Activated naive CD8-positive, alpha-beta T cell (primary cell): ENCODE data around the gene PLCG2.
"Not testable (repeated sequence)": the region's sequence is repeated elsewhere in the genome, so short reads cannot be mapped to it uniquely, and the experiment has no call there.

Experiments
- H3K27ac Mint-ChIP-seq: one replicate; pipeline ENCODE4 v1.8.0; 2021; ENCODE audit warnings: mixed read lengths
- H3K27me3 Mint-ChIP-seq: one replicate; pipeline ENCODE4 v1.8.0; 2021; ENCODE audit warnings: mixed read lengths
- H3K36me3 Mint-ChIP-seq: one replicate; pipeline ENCODE4 v1.8.0; 2021; ENCODE audit warnings: mixed read lengths
- H3K4me1 Mint-ChIP-seq: one replicate; pipeline ENCODE4 v1.8.0; 2021; ENCODE audit warnings: low read depth, mixed read lengths
- H3K4me3 Mint-ChIP-seq: one replicate; pipeline ENCODE4 v1.8.0; 2021; ENCODE audit warnings: mild to moderate bottlenecking, mixed read lengths
- H3K9me3 Mint-ChIP-seq: one replicate; pipeline ENCODE4 v1.8.0; 2021; ENCODE audit warnings: low read depth, mixed read lengths

Gene PLCG2

GRCh38 chr16:81745704-81746558, 33.2 kb upstream of the PLCG2 start:
- H3K4me1 Mint-ChIP-seq, result peaks cover 10% of the 10 kb centered on the region
- no peaks in the 10 kb centered on the region for H3K27me3 Mint-ChIP-seq
- H3K9me3 Mint-ChIP-seq, result no peaks in the 10 kb centered on the region
- peak overlapping the region; percentile 89 for H3K4me3 Mint-ChIP-seq
- H3K36me3 Mint-ChIP-seq, result no peaks in the 10 kb centered on the region
- peak overlapping the region; percentile 93 for H3K27ac Mint-ChIP-seq

- Mint-ChIP-seq H3K9me3 (no peaks in the 10 kb centered on the region), H3K27me3 (no peaks in the 10 kb centered on the region), H3K36me3 (no peaks in the 10 kb centered on the region), H3K4me1 (peaks cover 10% of the 10 kb centered on the region), H3K4me3 (peak overlapping the region; percentile 89), H3K27ac (no peak overlapping the region)
Observed at GRCh38 chr16:81746566-81746965, 32.5 kb upstream of the PLCG2 start.

GRCh38 chr16:81748476-81749198, 30.5 kb upstream of the PLCG2 start:
- Mint-ChIP-seq H3K4me3 (no peak overlapping the region), H3K36me3 (no peaks in the 10 kb centered on the region), H3K27me3 (no peaks in the 10 kb centered on the region), H3K27ac (no peak overlapping the region), H3K4me1 (peaks cover 10% of the 10 kb centered on the region), H3K9me3 (no peaks in the 10 kb centered on the region)

GRCh38 chr16:81752225-81752875, 26.7 kb upstream of the PLCG2 start:
- H3K4me1 Mint-ChIP-seq, result no peaks in the 10 kb centered on the region
- H3K27me3 Mint-ChIP-seq, result no peaks in the 10 kb centered on the region
- H3K27ac Mint-ChIP-seq, result no peak overlapping the region
- no peaks in the 10 kb centered on the region for H3K36me3 Mint-ChIP-seq
- no peak overlapping the region for H3K4me3 Mint-ChIP-seq
- H3K9me3 Mint-ChIP-seq, result no peaks in the 10 kb centered on the region

GRCh38 chr16:81752876-81753227, 26.2 kb upstream of the PLCG2 start:
- Mint-ChIP-seq H3K27me3 (no peaks in the 10 kb centered on the region), H3K4me3 (no peak overlapping the region), H3K4me1 (no peaks in the 10 kb centered on the region), H3K27ac (no peak overlapping the region), H3K9me3 (no peaks in the 10 kb centered on the region), H3K36me3 (no peaks in the 10 kb centered on the region)

GRCh38 chr16:81754858-81755257, 24.2 kb upstream of the PLCG2 start:
- Mint-ChIP-seq H3K4me3 (no peak overlapping the region), H3K4me1 (no peaks in the 10 kb centered on the region), H3K27me3 (no peaks in the 10 kb centered on the region), H3K27ac (no peak overlapping the region), H3K36me3 (no peaks in the 10 kb centered on the region), H3K9me3 (no peaks in the 10 kb centered on the region)

GRCh38 chr16:81755915-81756614, 23.0 kb upstream of the PLCG2 start:
- Mint-ChIP-seq H3K9me3 (no peaks in the 10 kb centered on the region), H3K27ac (no peak overlapping the region), H3K36me3 (no peaks in the 10 kb centered on the region), H3K4me3 (no peak overlapping the region), H3K27me3 (no peaks in the 10 kb centered on the region), H3K4me1 (no peaks in the 10 kb centered on the region)

GRCh38 chr16:81756615-81757356, 22.3 kb upstream of the PLCG2 start:
- H3K4me3 Mint-ChIP-seq, result no peak overlapping the region
- H3K9me3 Mint-ChIP-seq, result no peaks in the 10 kb centered on the region
- H3K4me1 Mint-ChIP-seq, result no peaks in the 10 kb centered on the region
- H3K36me3 Mint-ChIP-seq, result no peaks in the 10 kb centered on the region
- no peak overlapping the region for H3K27ac Mint-ChIP-seq
- no peaks in the 10 kb centered on the region for H3K27me3 Mint-ChIP-seq

- H3K4me1 Mint-ChIP-seq, result no peaks in the 10 kb centered on the region
- no peak overlapping the region for H3K27ac Mint-ChIP-seq
- H3K27me3 Mint-ChIP-seq, result no peaks in the 10 kb centered on the region
- H3K36me3 Mint-ChIP-seq, result no peaks in the 10 kb centered on the region
- no peak overlapping the region for H3K4me3 Mint-ChIP-seq
- no peaks in the 10 kb centered on the region for H3K9me3 Mint-ChIP-seq
Observed at GRCh38 chr16:81758376-81758775, 20.7 kb upstream of the PLCG2 start.

- H3K4me3 Mint-ChIP-seq, H3K4me1 Mint-ChIP-seq, H3K36me3 Mint-ChIP-seq, H3K9me3 Mint-ChIP-seq, H3K27me3 Mint-ChIP-seq, H3K27ac Mint-ChIP-seq: not testable (repeated sequence)
Observed at GRCh38 chr16:81762322-81762721, 16.8 kb upstream of the PLCG2 start.

GRCh38 chr16:81765111-81765919, 13.8 kb upstream of the PLCG2 start:
- no peaks in the 10 kb centered on the region for H3K4me1 Mint-ChIP-seq
- H3K9me3 Mint-ChIP-seq, result no peaks in the 10 kb centered on the region
- no peaks in the 10 kb centered on the region for H3K27me3 Mint-ChIP-seq
- H3K36me3 Mint-ChIP-seq, result no peaks in the 10 kb centered on the region
- H3K27ac Mint-ChIP-seq, result no peak overlapping the region
- no peak overlapping the region for H3K4me3 Mint-ChIP-seq

GRCh38 chr16:81765969-81766368, 13.1 kb upstream of the PLCG2 start:
- H3K9me3 Mint-ChIP-seq, result no peaks in the 10 kb centered on the region
- no peaks in the 10 kb centered on the region for H3K4me1 Mint-ChIP-seq
- H3K4me3 Mint-ChIP-seq, result no peak overlapping the region
- H3K36me3 Mint-ChIP-seq, result no peaks in the 10 kb centered on the region
- H3K27ac Mint-ChIP-seq, result no peak overlapping the region
- no peaks in the 10 kb centered on the region for H3K27me3 Mint-ChIP-seq

- Mint-ChIP-seq H3K27ac (no peak overlapping the region), H3K27me3 (no peaks in the 10 kb centered on the region), H3K36me3 (no peaks in the 10 kb centered on the region), H3K4me3 (no peak overlapping the region), H3K9me3 (no peaks in the 10 kb centered on the region), H3K4me1 (no peaks in the 10 kb centered on the region)
Observed at GRCh38 chr16:81767987-81768592, 11.0 kb upstream of the PLCG2 start.
